HG02852 (cell line): ENCODE results near the gene FAAP20.

ENCODE experiments used
- ATAC-seq: cut with Tn5 transposase; IDR thresholded peaks from one replicate; pipeline ENCODE4 v1.9.1; 2021; ENCODE audit warnings: mild to moderate bottlenecking, moderate library complexity; ENCODE audit not compliant: unreplicated experiment

Gene FAAP20

DNA sequence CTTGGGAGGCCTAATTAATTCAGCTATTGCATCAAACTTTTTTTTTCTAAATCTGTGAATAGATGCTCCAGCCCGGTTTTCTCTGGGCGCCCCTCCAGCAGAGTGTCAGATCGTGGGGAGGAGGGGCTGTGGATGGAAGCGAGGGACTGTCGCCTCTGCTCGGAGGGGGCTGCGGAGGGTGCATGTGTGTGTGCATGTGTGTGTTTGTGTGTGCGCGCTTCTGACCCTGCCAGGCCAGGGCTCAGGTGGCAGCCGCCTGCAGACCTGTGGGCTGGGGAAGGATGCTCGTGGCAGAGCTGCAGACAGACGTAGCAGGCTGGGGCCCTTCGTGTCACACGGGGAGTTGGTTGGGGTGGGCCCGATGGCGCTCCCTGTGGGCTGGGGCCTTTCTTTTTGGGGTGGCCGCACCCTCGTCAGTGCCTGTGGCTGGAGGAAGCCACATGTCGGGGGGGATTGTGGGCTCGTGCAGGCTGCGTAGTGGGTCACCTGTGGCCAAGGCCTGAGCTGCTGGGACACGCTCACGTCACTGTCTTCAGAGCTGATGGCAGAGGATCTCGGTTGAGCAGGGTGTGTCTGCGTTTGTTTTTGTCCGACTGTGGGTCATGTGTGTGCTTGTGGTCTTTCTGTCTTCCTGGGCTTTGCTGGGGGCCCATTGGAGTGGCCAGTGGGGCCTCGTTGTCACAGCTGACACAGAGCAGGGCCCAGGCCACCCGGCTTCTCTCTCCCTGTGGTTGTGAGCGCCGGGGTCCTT lies 36.4 kb upstream of the FAAP20 start:
- no peak for ATAC-seq

DNA sequence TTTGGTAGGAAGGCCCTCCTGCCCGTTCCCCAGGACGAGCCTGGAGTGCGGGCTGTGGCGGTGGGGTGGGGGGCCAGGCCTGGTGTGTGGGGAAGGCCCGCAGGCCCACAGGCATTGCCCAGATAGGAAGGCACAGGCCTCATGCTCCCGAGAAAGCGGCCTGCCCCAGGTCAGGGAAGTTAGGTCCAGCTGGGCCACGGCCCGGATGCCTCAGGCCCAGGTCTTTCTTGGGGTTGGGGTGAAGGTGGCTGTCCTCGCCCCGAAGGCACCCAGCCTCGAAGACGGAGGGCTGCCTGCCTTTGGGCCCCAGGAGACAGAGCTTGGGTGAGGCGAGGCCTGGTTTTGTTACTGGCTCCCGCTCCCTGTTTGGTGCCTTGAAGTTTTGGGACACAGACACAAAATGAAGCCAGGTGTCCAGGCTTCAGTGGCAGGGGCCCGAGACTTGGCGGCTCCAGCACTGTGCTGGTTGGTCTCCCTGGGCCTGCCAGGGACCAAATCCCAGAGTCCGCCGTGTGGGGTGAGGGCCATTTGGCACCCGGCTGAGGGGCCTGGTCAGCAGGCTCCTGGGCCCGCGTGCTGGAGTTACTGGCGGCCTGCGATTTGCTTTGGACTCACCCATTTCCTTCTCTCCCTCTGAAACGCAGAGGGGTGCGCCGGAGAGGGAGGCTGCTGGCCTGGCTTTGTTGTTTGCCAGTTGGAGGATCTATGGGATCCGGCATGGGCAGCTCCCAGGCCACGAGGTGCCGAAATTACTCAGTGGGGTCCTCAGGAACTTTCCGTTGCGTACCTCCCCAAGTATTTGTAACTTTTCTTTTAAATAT lies 35.5 kb upstream of the FAAP20 start:
- ATAC-seq, result no peak

DNA sequence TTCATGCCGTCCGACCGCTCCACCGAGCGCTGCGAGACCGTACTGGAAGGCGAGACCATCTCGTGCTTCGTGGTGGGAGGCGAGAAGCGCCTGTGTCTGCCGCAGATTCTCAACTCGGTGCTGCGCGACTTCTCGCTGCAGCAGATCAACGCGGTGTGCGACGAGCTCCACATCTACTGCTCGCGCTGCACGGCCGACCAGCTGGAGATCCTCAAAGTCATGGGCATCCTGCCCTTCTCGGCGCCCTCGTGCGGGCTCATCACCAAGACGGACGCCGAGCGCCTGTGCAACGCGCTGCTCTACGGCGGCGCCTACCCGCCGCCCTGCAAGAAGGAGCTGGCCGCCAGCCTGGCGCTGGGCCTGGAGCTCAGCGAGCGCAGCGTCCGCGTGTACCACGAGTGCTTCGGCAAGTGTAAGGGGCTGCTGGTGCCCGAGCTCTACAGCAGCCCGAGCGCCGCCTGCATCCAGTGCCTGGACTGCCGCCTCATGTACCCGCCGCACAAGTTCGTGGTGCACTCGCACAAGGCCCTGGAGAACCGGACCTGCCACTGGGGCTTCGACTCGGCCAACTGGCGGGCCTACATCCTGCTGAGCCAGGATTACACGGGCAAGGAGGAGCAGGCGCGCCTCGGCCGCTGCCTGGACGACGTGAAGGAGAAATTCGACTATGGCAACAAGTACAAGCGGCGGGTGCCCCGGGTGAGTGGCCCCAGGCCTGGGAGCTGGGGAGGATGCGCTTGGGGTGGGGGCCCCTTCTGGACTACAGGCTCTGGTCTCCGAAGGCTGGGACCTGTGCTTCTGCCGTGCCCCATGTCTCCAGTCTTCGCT lies 34.7 kb upstream of the FAAP20 start:
- no peak for ATAC-seq

DNA sequence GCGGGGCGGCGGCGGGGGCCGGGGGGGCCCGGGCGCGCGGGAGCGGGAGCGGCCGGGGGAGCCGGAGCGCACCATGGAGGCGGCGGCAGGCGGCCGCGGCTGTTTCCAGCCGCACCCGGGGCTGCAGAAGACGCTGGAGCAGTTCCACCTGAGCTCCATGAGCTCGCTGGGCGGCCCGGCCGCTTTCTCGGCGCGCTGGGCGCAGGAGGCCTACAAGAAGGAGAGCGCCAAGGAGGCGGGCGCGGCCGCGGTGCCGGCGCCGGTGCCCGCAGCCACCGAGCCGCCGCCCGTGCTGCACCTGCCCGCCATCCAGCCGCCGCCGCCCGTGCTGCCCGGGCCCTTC lies 34.1 kb upstream of the FAAP20 start:
- no peak for ATAC-seq

DNA sequence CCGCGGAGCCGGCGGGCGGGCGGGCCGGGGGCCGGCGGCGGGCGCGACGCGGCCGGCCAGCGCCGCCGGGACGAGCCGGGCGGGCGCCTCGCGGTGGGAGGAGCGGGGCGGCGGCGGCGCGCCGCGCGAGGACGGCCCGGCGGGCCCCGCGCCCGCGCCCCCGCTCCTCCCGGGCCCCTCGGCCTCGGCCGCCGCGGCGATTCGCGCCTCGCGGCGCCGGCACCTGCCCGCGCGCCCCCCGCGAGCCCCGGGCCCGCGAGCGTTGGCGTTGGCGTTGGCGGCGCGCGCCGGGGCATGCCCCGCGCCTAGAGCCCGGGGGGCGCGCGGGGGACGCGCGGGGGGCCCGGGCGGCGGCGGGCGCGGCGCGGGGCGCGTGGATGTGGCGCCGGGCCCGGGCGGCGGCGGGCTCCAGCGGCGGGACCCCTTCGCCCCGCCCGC lies 33.6 kb upstream of the FAAP20 start, which contains the start of gene SKI:
TSS of gene SKI (plus strand) at position 163 of the 438 bp plus-strand sequence. CDS start 448 bp downstream, outside the sequence.
- ATAC-seq, result no peak

DNA sequence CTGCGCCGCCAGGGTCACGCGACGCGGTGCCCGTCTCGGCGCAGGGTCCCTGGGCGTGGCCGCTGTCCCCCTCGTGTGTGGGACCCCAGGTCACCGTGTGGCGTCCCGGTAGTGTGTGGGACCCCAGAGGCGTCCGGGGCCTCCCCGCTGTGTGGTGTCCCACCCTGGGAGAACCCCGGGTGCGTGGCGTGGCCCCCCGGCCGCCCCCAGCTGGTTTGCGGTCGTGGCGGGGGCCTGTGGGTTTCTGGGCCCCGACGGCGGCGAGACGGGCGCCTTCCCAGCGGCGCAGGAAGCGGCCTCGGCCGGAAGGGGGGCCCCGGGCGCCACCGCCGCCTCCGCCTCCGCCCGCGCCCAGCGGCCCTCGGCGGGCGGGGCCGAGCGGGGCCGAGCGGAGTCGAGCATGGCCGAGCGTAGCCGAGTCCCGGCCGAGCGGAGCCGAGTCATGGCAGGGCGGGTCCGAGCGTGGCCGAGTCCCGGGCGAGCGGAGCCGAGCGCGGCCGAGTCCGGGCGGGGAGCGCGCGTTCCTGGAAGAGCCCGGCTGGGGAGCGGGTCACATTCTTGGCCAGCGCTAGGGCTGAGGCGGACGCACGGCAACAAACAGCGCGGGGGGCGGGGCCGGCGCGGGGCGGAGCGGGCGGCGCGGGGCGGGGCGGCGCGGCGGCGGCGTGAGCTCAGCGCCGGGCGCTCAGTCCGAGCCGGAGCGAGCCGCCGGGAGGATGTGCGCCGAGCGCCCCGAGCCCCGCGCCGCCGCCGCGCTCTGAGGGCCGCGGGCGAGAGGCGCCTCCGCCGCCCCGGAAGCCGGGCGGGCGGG lies 33.0 kb upstream of the FAAP20 start:
- peak; percentile 82 for ATAC-seq

DNA sequence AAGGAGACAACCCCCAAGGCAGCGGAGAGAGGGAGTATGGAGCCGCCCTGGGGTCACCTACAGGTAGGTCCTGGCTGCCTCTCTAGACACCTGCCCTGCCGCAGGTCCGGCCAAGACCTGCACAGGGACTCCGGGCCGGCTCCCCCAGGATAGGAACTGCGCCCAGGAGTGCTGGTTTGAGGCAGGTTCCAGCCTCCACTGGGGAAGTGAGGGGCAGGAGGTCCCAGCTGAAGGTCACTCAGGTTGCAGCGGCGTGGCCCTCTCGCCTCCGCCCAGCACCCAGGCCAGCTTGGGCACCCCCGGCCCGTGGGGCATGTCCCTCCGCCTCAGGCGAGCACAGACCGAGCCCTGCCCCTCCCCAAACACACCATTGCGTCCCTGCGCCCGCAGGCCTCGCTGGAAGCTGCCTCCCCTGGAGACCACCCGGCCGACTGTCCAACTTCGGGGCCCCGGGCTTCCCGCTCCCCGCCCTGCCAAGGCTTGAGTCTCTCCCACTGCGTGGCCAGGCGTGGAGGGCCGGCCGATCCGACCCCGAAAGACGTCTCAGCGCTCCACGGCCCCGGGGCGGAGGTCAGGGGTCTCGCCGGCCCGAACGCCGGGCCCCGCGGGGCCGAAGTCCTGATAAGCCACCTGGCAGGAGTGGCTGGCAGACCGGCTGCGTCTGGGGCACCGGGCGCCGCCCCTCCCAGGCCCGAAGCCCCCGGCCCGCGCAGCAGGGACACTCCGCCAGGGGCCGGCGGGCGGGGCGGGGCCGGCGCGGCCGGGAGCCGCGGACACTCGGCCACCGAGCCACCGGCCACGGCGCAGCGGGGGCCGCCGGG lies 32.2 kb upstream of the FAAP20 start:
- ATAC-seq, result peak; percentile 1

DNA sequence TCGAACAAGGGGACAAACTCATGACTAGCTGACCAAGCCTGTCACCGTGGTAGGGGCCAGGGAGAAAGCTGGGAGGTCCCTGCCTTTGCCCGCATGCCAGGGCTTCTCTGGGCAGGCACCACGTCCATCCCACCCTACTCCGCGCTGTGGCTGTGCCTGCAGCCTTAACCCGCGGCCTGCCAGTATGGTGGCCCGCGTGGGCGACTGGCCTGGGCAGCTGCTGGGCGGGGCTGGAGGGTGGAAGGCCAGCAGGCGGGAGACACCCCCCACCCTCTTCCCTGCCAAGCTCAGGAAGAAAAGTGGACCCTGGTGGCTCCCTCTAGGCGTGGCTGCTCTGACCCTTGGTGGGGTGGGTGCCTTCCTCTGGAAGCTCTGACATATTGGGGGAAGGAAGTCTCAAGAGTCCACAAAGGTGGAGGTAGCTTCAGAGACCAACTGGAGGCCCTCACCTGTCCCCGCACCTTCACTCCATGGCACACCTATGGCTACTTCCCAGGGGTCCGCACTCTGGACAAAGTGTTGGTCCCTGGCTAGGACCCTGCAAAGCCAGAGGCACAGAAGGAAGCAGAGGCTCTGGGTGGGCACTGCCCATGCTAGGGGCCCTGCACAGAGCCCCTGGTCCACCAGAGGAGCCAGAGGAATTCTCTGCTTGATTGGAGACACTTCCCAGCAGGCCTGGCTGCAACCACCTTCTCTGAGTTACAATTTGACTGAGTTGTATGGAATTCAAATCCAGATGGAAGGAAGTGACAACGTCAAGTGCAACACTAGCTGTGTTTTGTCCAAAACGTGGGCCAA lies 30.3 kb upstream of the FAAP20 start:
- no peak for ATAC-seq

DNA sequence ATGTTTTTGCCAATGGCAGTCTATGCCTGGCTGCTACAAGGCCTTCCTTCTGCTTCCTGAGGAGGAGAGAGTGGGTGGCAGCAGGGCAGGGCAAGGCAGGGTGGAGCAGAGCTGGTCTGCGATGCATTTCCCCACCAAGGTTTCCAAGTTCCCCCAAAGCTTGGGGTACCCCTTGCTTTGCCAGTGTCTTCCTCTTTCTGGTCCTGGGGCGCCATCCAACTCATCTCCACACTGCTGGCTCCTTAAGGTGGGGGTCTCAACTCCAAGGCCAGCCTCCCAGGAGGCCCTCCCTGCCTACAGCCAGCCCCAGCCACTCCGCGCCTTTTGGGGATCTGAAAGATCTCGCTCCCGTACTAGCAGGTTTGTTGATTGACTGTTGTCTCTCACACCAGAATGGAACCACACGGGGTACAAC lies 29.6 kb upstream of the FAAP20 start:
- ATAC-seq, result no peak

DNA sequence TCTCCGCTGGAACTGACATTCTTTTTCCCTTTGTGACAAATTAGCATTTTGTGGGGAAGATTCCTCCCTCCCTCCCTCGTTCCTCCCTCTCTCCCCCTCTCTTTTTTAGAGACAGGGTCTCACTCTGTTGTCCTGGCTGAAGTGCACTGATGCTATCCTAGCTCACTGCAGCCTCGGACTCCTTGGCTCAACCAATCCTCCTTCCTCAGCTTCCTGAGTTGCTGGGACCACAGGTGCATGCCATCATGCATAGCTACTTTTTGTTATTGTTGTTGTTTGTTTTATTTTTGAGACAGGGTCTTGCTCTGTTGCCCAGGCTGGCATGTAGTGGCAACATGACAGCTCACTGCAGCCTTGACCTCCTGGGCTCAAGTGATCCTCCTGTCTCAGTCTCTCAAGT lies 26.7 kb upstream of the FAAP20 start:
- no peak for ATAC-seq

DNA sequence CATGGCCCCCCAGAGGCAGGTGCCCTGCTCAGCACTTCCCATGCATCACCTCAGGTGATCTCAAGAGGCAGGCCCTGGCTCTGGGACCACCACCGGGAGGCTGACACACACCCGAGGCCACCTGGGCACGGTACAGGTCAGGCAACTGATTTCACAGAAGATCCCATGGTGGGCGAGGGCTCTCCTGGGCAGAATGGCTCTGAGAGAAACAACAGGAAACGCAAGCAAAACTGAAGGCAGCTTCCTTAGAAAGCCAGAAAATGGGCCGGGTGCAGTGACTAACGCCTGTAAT lies 22.1 kb upstream of the FAAP20 start:
- no peak for ATAC-seq

DNA sequence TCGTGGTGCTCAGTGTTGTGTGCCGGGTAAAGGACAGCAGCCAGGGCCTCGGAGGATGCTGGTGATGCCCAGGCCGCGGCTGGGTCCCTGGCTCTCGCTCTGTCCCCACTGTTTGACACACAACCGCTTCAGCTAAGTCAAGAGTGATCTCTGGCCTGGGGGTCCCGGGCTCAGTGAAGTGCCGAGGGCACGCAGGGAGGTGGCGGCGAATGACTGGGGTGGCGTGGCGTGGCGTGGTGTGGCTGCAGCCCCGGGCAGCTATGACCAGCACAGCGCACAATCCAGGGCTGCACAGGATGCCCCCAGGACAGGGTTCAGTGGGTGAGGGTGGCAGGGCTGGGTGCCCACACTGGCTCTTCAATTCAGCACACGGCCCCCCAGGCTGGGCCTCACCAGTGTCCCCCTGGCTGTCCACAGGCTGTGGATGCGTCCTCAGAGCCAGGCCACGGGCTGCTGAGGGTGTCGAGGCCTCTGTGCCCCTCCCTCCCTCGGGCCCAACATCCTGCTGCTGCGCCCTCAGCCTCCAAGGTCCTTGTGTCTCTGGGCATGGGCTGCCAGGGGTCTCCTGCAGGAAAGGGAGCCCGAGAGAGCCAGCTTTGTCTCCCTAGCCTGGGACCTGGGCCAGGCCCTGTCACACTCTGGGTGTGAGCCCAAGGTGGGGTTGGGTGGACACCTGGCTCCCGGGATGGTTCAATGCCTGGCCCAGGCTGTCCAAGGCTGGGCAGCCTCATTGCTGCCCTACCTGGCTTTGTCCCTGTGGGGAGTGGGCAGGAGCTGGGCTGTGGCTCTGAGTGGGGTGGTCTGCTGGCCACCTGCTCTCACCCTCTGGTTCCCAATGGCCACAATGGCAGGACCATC lies 21.6 kb upstream of the FAAP20 start:
- no peak for ATAC-seq

DNA sequence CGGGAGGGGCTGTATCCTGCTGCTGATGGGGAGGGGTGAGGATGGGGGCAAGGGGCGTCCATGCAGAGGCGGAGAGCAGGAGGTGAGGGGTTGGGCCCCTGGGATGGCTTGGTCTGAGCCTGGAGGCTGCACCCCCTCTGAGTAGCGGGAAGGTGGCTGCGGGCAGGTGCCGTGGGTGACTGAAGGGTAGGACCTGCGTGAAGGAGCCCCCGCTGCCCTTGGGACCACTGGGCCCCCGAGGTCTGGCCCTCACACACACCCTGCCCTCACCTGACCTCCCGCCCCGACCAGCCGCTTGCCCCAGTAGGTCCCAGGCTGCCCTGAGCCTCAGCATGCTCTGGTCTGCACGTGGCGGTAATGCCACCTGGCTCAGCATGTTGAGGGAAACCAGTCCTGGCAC lies 20.8 kb upstream of the FAAP20 start:
- no peak for ATAC-seq

DNA sequence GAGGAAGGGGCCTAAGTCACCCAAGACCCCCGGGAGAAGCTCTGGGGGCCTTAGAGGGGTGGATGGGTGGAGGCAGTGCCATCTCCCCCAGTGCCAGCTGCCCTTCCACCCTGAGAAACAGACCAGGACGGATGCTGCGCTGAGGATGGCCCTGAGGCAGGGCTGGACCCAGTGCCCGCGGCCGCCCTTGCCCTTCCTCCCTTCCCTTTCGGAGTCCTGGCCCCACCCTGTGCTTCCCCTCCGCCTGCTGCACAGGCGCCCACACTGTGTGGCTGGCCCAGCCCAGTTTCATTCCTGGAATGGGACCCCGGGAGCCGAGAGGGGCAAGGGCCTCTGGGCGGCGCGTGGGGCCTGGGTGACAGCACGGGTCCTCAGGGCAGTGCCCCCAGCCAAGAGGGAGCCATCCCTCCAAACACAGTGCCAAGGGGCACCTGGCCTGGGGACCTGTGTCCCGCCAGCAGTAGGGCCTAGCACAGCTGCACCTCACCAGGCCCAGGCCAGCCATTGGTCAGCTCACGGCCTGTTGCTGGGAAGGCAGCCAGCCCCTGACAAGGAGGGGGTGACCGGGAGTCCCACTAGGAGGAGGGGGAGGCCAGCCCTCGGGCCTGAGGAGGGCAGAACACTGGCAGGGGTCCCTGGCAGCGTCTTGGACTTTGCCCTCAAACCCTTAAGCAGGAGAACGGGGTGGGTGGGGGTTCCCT lies 20.1 kb upstream of the FAAP20 start:
- ATAC-seq, result no peak

DNA sequence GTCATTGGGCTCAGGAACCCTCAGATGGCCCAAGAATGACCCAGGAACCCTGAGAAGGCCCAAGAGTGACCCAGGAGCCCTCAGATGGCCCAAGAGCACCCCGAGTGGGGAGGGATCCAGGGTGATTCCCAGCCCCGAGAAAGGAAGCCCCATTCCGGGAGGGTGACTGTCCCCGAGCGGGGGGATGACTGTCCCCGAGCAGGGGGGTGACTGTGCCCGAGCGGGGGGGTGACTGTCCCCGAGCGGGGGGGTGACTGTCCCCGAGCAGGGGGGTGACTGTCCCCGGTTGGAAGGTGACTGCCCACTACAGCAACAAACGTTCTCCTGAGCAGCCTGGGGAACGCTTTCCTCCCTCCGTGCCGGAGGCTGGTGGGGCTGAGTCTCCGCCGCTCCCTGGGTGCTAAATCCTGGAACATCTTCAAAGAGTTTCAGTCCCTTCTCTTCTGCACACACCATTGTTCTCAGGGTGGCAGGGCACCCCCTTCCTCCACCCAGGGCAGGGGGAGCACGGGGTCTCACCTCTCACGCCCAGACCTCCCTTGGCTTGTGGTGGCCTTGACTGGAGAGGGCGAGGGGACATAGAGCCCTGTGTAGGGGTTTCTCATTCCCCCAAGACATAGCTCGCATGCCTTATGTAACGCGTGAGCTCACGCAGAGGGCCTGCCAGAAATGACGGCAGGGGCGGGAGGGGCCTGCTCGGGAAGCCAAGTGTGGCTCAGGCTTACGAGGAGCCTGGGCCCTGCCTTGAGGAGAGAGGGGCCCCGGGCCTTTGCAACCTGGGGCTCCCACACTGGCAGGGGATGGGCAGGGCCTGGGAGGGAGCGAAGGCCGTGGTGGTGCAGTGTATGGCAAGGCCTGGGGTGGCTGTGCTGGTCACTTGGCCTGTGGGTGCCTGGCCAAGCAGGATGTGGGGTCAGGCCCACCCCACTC lies 19.3 kb upstream of the FAAP20 start:
- no peak for ATAC-seq
